Eye (tissue), 1 donor: Measurements from ENCODE around the gene HHEX.
"Not testable (repeated sequence)": the region's sequence is repeated elsewhere in the genome, so short reads cannot be mapped to it uniquely, and the experiment has no call there.

ENCODE experiments used
- DNase-seq: peaks from one replicate; pipeline ENCODE4 v3.0.0-alpha.2; 2015

Gene HHEX

DNA sequence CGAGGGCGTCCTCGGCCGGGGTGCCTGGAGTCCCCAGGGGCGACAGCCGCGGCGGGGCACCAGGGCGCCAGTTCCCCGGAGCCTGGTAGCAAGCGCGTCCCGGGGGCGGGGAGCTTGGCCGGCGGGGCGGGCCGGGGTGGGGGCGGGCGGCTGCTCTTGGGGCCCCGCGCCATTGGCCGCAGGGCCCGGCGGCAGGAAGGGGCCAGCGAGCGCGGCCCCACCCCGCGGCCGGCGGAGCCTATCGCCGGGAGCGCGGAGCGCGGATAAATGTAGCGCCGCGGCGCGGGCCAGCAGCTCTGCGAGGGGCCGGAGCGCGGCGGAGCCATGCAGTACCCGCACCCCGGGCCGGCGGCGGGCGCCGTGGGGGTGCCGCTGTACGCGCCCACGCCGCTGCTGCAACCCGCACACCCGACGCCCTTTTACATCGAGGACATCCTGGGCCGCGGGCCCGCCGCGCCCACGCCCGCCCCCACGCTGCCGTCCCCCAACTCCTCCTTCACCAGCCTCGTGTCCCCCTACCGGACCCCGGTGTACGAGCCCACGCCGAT lies at the start of gene HHEX:
HHEX (plus strand) TSS at position 293 of the 548 bp plus-strand sequence; CDS start at position 325, 32 bp downstream.
- DNase-seq: peak; percentile 45

DNA sequence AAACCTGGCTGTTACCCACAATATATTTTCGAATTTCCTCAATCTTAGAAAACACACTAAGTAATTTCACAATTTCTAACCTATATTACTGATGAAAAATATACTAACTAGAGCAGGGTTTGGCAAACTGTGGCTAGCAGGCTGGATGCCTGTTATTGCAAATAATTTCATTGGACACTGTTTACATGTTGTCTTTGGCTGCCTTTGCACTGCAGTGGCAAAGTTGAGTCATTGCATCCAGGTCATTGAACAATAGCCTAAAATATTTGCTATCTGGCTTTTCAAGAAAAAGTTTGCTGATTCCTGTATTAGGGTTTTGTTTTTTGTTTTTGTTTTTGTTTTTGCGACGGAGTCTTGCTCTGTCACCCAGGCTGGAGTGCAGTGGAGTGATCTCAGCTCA lies 49.6 kb upstream of the HHEX start:
- no peak for DNase-seq

DNA sequence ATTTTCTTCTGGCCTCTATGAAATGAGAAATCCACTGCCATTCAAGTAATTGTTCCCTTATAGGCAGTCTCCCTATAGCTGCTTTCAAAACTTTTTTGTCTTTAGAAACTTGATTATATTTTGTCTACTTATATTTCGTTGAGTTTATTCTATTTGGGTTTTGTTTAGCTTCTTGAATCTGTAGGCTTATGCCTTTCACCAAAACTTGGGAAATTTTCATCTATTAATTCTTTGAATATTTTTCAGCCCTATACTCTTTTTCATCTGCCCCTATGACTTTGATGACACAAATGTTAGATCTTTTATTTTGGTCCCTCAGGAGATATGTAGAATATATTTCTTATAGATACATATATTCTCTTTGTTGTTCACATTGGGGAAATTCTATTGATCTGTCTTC lies 48.3 kb upstream of the HHEX start:
- no peak for DNase-seq

DNA sequence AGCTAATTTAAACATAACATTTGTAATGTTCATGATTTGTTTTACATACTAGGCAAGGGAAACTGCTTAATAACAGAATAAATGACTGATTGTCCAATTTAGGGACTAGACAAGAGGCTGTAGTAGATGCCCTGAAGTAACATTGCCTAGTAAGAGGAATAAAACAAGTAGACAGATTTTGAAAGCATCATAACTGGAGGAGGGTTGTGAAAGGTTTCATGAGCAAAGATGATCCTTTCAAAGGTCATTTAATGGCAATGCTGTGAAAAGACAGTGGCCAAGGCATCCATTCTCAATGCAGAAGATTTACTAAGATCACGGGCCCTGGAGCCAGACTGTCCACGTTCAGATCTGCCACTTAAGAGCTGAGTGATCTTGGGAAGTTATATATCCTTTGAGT lies 44.8 kb upstream of the HHEX start:
- no peak for DNase-seq

DNA sequence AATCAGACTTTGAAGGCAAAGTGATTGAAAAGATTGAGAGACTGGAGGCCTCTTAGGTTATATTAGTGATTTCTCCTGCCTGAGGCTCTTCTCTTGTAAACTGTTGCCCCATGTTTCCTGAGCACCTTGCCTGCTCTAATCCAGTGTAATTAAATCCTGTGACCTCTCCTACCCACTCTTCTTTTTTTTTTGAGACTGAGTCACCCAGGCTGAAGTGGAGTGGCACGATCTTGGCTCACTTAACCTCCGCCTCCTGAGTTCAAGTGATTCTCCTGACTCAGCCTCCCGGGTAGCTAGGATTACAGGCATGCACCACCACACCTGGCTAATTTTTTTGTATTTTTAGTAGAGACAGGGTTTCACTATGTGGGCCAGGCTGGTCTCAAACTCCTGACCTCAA lies 38.9 kb upstream of the HHEX start:
- not testable (repeated sequence) for DNase-seq

DNA sequence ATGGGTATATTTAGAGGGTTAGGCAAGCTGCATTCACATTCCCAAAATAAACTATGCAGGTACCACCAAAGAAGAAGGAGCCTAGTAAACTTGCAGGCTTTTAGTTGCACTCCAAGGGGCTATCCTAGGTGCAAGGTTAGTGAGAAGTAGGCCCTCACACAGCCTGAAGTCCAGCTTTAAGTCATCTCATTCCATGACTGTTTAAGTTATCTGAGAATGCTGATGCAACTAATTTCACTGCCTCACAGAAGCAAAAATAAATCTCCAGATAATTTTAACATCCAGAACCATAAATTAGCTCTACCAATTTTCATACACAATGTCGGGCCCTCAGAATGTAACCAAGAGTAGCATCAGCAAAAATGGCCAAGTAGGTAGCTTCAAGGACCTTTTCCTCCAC lies 34.3 kb upstream of the HHEX start:
- no peak for DNase-seq

DNA sequence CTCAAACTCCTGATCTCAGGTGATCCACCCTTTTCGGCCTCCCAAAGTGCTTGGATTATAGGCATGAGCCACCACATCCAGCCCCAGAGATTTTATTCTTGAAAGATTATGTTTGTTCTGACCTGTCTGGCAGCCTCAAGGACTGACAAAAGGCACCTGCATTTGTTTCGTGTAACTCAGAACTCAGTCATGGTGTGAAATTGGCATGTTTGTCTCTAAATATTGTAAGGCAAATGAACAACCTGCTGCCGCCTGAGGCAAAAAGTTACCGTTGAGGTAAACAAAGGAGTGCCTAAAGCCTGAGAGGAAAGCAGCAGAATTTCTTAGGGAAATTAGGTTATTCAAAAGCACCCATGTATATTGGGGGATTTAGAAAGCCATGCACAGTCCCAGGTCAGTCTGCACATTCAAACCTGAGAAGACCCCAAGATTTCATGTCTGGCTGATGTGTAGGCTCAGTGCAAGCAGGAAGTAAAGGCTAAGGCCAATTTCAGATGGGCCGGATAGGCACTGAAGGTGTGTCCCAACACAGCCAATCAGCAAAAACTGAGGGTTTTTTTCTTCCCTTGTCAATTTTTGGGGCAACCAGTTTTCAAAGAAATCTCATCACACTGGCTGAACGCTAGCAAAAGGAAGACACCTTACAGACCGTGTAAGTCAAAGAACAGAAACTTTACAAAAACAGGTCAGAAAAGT lies 33.3 kb upstream of the HHEX start:
- no peak for DNase-seq

DNA sequence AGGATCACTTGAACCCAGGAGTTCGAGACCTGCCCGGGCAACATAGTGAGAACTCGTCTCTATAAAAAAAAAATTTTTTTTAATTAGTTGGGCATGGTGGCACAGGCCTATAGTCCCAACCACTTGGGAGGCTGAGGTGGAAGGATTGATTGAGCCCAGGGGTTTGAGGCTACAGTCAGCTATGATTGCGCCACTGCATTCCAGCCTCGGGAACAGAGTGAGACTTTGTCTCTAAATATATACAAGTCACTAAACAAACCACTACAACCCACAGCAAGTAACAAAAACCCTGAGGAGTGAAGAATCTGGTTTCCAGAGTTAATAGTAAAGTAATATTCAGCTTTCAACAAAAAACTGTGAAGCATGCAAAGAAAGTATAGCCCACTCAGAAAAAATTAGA lies 32.7 kb upstream of the HHEX start:
- DNase-seq: no peak

DNA sequence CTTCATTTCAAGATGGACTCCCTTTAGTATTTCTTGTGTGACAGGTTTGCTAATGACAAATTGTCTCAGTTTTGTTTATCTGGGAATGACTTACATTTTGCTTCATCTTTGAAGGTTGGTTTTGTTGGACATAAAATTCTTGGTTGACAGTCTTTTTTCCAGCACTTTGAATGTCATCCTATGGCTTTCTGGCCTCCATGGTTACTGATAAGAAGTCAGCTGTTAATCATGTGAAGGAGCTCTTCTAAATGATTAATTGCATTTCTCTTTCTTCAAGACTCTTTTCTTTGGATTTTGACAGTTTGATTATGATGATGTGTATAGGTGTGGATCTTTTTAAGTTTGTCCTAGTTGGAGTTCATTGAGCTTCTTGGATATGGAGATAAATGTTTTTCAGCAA lies 26.9 kb upstream of the HHEX start:
- peak; percentile 4 for DNase-seq

DNA sequence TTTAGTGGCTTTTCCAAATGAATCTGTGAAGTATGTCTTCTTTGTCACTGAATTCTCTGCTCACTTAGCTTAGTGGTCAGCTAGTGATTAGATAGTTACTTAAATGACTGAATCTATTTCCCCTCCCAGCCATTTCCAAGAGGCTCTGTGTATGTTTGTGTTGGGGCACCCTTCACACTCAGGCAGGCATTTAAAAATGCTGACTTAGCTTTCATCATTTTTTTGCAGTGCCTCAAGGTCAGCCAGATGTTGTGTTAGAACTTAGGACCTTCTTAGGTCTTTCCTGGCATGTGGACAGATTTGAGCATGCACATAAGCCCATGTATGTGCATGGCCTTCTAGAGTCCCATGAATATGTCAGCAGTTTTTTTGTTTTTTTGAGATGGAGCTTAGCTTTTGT lies 25.4 kb upstream of the HHEX start:
- no peak for DNase-seq

DNA sequence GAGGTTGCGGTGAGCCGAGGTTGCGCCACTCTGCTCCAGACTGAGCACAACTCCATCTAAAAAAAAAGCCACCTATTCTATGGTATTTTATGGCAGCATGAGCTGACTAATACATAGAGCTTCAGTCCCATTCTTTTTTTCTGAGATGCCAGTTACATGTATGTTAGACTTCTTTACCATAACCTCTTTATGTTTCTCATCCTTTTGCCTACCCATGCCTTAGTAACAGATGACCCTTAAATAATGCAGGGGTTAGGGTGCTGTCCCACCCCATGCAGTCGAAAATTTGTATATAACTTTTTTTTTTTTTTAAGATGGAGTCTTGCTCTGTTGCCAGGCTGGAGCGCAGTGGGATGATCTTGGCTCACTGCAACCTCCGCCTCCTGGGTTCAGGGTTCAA lies 22.7 kb upstream of the HHEX start:
- no peak for DNase-seq

DNA sequence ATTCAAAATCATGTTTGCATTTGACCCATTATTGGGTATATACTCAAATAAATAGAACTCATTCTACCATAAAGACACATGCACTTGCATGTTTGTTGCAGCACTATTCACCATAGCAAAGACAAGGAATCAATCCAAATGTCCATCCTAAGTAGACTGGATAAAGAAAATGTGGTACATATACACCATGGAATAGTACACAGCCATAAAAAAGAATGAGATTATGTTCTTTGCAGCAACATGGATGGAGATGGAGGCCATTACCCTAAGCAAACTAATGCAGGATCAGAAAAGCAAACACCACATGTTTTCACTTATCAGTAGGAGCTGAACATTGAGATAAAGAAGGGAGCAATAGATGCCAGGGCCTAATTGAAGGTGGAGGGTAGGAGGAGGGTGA lies 12.0 kb upstream of the HHEX start:
- DNase-seq: no peak

DNA sequence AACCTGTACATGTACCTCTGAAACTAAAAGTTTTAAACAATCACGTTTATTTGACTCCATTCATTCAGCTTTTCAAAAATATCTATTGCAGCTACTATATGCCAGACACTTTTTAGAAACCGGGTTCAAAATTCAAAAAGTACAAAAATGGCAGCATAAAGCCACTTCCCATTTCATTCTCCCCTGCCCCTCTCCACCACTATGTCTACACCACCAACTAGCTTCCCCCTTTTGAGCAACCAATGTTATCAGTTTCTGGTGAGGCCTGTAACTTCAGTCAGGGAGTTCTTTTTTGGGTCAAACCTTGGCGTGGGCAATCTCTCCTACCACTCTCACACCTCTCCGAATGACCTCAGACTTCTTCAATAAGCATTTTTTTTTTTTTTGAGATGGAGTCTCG lies 11.5 kb upstream of the HHEX start:
- DNase-seq: no peak

DNA sequence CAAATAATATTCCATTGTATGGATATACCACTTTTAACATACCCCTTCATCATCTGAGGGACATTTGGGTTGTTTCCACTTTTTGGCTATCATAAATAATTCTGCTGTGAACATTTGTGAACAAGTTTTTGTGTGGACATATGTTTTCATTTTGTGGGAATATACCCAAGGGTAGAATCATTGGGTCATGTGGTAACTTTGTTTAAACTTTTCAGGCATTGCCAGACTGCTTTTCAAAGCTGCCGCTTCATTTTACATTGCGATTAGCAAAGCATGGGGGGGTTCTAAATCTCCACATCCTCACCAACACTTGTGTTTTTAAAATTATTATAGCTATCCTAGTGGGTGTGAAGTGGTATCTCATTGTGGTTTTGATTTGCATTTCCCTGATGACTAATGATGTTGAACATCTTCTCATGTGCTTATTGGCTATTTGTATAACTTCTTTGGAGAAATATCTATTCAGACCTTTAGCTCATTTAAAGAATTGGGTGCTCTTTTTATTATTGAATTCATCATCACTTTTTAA lies 8.4 kb upstream of the HHEX start:
- DNase-seq: no peak

DNA sequence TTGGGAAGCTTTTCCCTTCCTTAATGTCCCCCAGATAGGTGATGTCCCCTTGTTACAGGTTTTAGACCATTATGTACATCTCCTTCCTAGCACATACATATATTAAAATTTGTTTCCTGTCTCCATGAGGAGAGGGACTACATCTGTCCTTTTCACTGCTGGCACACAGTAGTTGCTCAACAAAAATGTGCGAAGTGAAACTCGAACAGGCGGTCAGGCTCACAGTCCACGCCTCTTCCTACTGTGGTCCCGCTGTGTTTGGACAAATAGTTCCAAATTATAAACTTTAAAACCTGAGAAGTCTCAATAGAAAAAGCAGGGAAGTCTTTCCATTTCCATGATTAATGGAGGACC lies 1.2 kb upstream of the HHEX start:
- DNase-seq: peak; percentile 4

DNA sequence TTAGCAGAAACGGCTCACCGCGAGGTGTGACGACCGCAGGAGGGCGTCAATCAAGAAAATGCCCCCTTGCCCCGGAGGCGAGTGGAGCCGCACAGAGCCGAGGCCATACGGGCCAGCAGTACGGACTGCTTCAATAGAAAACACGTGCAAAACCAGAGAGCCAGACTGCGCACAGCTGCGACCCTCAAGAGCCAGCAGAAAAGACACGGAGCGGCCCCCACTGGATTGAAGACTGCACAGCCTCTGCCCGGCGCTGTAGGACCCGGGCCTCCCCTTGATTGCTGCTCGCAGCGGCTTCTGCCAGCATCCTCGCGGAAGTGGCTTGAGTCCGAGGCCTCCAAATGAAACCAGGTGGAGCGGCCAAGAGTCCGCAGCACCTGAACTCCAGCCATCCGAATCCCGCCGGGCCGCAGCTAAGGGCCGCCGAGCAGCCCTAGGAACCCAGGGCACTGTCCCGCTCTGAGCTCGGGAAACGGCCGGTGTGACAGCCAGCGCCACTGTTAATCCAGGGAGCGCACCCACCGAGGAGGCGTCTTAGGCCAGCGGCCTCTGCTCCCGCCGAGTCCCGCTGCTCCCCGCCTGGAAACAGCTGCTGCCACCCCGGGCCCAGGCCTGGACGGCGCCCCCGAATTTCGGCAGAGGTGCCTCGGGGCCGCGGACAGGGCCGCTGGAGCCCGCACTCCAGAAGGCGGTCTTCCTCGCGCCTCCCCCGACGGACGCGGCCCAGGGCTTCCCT lies 660 bp upstream of the HHEX start:
- DNase-seq: peak; percentile 64

DNA sequence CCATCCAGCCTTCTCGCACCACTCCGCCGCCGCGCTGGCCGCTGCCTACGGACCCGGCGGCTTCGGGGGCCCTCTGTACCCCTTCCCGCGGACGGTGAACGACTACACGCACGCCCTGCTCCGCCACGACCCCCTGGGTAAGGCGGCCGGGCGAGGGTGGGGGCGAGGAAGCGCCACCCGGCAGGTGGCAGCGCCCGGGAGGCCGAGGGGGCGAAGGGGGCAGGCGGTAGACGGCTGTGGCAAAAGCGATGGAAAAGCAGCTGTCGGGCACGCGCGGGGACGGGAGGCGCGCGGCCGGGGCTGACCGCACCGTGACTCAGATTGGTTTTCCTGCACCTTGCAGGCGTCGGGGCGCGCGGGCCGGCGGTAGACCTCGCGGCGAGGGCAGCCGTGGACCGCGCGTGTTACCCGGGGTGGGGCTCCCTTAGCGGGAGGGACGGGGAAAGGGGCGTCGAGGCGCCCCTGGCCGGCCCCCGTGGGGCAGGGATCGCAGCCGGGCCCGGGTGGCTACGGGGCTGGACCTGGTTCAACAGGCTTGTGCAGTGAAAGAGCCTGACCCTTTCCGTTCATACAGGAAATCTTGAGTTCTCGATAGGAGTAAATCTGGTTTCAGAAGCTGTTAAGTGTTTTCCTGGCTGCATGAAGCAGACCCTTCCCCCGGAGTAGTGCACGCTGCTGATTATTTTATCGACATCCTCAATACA lies 608 bp downstream of the HHEX start:
- DNase-seq: peak; percentile 75

DNA sequence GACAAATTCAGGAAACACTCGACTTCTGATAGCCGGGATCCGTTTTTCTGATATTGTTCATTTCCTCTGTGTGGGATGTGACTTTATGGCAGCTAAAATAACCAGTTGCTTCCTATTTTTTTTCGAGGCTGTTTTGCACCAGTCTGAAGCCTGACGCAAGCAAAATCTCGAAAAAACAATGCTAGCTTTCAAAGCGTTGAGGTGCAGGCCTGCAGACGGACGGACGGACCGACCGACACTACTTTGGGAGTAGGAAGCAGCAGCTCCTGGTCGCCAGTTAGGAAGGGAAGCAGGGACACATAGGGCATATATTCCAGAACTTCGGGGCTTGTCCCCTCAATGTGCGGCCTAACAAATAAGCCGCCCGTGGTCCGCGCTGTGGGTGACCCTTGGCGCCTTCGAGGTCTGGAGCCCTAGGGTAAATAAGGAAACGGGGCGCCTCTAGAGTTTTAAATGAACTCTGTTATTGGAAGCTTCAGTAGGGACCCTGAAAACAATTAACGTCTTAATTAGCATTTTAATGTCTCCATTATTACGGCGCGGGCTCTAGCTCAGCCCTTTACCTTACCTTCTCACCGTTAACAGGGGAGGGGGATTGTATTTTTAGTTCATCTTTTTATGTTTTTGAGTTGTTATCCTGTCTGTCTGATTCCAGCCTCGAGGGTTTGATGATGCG lies 1.3 kb downstream of the HHEX start:
- DNase-seq: peak; percentile 51

DNA sequence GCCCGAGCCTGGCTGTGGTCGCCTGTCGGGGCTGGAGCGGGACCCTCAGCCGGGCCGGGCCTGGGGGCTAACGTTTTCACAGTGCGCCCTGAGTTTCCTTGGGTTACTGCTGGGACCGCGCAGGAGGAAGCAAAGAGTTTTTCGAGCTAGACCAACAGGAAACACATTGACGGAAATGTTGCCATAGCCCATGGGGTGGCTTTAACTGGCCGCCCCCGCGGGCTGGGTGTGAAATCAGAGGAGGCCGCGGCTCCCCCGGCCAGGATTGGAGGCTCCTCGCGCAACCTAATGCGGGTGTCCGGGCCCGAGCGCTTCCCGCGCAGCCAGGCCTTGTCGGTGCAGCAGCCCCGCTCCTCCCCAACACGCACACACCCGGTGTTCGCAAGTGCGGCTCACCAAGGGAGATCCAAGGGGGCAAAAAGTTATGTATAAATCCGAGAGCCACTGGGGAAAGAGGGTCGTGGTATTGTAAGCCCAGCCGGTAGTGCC lies 1.9 kb downstream of the HHEX start:
- DNase-seq: no peak

DNA sequence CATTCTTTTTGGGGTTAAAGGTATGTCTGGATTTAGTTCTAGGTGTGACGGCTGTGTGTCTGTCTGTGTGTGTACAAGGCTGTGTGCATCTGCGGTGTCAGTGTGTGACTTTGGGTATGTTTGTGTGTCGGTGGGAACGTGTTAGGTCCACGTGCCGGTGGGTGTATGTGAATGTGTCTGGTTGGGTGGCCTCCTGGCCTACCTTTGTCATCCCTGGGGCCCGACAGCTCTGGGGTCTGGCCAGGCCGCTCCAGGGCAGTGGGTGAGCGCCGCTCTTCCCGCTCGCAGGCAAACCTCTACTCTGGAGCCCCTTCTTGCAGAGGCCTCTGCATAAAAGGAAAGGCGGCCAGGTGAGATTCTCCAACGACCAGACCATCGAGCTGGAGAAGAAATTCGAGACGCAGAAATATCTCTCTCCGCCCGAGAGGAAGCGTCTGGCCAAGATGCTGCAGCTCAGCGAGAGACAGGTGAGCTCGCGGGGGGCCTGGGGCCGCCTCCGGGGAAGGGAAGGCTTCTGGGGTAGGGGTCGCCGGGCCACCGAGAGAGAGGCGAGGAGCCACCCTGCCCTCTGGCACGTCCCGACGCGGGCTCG lies 2.4 kb downstream of the HHEX start:
- DNase-seq: peak; percentile 68

DNA sequence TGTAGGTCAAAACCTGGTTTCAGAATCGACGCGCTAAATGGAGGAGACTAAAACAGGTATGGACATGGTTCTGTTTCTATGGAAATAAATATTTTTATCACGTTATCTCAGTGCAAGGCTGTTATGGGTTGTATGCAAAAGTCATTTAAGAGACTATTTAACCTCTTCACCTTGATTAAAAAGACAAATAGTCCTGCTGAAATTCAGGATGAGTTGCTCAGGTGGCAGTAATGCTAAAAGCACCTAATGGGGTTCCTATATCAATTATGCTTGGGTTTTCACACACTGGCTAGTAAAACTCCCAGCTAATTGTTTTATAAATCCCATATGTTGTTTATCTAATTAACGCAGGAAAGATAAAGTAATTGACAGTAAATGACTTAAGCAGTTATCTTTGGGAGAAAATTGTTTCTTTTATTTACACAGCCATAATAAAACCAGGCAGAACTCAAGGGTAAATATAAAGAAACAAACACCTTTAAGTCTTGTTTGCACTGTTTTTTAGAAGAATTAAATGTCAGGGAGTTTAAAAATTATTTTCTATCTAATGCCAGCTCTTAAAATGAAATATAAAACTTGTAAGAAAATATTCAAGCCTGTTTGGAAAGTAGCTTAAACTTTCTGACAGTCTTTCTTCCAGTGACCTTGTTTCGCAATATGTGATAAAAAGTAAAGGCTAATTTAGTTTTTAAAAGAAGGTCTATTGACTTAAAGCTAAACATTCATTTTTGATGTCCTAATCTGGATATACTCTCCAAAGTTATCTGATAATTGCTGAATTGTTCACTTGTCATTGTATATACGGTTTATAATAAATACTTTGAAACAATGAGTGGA lies 3.2 kb downstream of the HHEX start:
- DNase-seq: peak; percentile 45

DNA sequence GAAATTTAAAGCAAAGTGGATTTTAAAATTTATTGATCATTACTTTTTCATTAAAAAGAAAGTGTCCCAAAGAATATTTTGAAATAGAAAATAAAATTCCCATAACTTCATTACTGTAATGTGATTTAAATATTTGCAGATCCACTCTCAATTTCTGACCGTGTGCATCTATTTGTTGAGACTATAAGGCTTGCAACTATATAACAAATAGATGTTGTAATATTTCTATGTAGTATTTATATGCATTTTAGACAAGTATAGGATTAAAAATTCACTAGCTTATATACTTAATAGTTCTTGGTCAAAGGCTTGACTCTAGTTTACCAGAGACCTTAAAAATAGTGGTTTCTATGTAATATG lies 3.8 kb downstream of the HHEX start:
- no peak for DNase-seq
